HT-29 (cell line): ENCODE results near the gene PTPRN2. TPM values are rescaled to one million over a fixed set of nuclear protein-coding genes. Genes with fewer than 3 reads are reported as not detected.
A peak's percentile ranks its signal among the peaks of the same experiment; 100 is the strongest.
"Not testable (repeated sequence)": the region's sequence is repeated elsewhere in the genome, so short reads cannot be mapped to it uniquely, and the experiment has no call there.

Experiments
- DNase-seq: peaks from one replicate; pipeline ENCODE4 v3.0.0-alpha.2; 2015; ENCODE audit warnings: low spot score
- total RNA-seq: library from RNA; depleted of rRNA; stranded (reverse); fragments of >200 nt; shearing (Covaris generic); gene quantifications from 2 replicates; pipeline ENCODE4 v1.2.3, GENCODE V29; 2014

Gene PTPRN2
- total RNA-seq, 1 experiment from 2014 or later, result 1.7 TPM

DNA sequence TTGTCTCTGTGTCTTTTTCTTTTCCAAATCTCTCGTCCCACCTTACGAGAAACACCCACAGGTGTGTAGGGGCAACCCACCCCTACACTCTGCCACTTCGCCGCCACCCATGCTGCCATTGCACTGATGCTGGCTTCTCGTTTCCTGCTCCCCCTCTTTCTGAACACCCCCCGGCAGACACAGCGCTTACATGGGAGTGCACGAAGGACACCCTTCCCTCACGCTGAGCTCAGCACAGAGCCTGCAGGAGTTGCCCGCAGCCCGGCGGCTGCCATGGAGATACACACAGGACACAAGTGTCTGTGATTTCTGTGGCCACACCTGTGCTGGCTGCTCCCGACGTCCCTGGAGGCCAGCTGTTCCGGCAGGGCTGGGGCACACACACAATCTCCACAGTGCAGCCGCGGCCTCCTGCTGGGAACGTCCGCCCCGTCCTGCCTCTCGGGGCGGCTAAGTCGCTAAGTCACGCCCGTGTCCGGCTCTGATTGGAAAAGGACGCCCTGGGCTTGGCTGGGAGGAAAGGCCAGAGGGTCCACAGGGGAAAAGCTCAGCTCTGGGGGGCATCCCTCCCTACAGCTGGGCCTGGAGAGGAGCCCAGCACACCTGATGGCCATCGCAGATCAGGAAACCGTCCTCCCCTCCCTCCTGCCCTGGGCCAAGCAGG, 349.8 kb downstream of the PTPRN2 start:
- no peak for DNase-seq

- DNase-seq, result no peak
These were observed 351.2 kb downstream of the PTPRN2 start for GRCh38 chr7:158236400-158236799.

DNA sequence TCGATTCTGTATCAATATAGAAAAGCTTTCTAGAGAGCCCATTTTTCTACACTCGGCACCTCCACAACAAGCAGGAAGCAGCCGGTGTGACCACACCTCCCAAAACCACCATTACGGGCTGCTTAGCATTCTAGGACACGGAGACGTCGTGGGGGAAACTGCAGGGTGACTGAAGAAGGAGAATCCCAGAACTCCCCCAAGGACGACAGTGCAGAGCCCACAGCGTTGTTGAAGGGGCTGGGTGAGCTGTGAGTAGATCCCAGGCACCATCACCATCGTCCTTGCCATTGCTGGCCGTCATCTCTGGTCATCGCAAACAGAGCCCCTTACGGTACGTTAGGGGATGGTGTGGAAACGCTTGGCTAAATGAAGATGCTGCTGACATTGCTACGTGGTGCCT, 351.8 kb downstream of the PTPRN2 start:
- no peak for DNase-seq

DNA sequence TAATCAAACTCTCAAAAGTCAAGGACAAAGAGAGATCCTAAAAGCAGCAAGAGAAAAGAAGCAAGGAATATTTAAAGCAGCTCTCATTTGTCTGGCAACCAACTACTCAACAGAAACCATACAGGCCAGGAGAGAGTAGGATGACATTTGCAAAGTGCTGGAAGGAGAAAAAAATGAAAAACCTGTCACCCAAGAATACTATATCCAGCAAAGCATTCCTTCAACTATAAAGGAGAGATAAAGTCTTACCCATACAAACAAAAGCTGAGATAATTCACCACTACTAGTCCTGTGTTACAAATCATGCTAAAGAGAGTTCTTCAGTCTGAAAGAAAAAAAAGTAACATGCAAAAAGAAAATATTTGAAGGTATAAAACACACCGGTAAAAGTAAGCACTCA, 357.7 kb downstream of the PTPRN2 start:
- DNase-seq, result no peak

- DNase-seq, result peak; percentile 13
These were observed 358.6 kb downstream of the PTPRN2 start for GRCh38 chr7:158228986-158229385.

DNA sequence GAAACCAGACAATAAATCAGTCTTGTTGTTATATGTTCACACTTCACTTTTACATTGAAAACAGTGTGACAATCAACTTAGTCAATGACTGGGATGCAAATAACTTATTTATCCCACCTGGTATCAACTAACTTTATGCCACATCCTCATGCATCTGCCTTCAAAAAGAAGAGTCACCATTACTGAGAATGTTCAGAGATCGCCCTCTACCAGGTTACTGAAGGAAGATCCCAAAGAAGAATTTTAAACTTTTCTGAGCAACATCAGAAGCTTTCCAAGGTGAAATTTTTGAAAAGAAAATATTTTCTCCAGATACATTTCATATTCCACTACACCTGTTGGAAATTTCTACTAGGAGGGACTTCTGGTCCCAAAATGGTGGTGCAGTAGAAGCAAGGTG, 359.5 kb downstream of the PTPRN2 start:
- no peak for DNase-seq

GRCh38 chr7:158227258-158227984, 360.2 kb downstream of the PTPRN2 start:
- no peak for DNase-seq

GRCh38 chr7:158216198-158216597, 371.4 kb downstream of the PTPRN2 start:
- DNase-seq, result no peak

- DNase-seq, result no peak
These were observed 378.2 kb downstream of the PTPRN2 start for GRCh38 chr7:158209435-158209834.

DNA sequence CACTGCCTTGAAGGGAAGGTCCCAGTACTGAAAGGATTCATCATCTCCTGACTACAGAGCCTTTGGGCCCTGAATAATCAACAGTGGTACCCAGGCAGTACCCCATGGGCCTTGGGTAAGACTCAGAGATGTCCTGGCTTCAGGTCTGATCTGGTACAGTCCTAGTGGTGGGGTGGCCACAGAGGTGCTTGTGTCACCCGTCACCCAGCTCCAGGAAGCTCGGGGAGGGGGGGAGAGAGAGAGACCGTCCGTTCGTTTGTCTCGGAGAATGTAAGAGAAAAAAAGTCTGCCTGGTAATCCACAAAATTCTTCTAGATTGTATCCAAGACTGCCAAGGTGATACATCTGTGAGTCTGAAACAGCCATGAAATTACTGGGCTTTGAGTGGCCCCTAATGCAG, 381.3 kb downstream of the PTPRN2 start:
- no peak for DNase-seq

DNA sequence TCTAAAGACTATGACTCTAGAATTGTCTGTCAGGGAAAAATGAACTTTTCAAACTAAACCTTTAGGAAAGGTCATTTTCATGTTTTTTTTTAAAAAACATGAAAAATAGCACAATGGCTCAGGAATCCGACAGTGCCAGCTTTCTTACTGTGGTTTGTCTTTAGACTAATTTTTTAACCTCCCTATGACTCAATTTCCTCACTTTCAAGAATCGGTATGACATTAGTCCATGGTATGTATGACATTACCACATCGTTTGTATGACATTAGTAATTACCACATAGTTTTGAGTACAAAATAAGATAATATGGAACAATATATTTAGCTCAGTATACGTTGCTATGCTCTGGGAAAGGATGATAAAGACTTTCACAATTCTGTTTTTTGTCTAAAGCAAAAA, 383.2 kb downstream of the PTPRN2 start:
- no peak for DNase-seq

DNA sequence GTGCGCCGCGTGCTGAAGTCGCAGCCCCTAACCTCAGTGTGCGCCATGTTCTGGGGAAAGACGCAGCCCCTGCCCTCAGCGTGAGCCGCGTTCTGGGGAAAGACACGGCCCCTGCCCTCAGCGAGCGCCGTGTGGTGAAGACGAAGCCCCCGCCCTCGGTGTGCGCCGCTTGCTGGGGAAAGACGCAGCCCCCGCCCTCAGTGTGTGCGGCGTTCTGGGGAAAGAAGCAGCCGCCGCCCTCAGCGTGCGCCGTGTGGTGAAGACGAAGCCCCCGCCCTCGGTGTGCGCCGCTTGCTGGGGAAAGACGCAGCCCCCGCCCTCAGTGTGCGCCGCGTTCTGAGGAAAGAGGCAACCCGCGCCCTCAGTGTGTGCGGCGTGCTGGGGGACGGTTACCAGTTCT, 383.7 kb downstream of the PTPRN2 start:
- DNase-seq, result not testable (repeated sequence)

DNA sequence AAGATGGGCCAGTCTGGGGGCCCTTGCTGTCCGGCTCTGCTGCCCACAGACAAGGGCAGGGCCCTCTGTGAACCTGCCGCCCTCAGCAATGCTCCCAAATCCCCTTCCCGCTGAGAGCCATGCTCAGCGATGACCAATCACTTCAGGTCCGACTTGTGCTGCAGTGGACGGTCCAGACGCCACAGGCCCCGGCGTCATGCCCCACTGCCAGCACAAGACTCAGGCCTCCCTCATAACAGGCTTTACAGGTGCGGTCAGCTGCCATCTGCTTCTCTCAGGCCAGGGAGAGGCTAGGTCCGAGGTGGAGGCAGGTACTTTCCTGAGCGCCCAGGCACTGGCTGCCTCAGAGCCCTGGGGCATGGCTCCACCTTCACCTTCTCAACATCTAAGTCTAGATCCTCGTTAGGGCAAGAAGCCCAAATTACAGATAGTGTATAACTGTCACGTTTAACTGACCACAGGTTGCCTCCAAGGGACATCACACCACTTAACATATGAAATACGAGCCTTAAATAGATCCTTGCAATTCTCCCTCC, 393.2 kb downstream of the PTPRN2 start:
- no peak for DNase-seq

DNA sequence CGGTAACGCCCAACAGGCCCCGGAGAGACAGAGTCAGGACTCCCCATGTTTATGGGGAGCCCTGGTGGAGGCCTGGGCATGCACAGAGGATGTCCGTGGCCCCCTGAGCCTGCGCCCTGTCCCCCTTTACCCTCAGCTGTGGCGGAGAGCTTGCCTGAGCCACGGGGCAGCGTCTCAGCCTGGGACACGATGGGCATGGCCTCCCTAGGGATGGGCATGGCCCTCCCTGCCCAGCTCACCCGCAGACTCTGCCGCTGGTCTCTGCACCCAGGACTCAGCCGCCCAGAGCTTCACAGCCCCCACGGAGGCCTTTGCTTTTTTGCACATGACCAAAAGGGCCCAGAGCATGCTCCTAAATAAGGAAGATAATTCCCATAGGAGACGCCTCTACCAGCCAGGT, 394.2 kb downstream of the PTPRN2 start:
- DNase-seq, result no peak

- DNase-seq, result no peak
These were observed 394.7 kb downstream of the PTPRN2 start for GRCh38 chr7:158192956-158193355.

- DNase-seq, result no peak
These were observed 395.3 kb downstream of the PTPRN2 start for GRCh38 chr7:158192184-158192835.

- DNase-seq, result no peak
These were observed 396.0 kb downstream of the PTPRN2 start for GRCh38 chr7:158191671-158192070.

DNA sequence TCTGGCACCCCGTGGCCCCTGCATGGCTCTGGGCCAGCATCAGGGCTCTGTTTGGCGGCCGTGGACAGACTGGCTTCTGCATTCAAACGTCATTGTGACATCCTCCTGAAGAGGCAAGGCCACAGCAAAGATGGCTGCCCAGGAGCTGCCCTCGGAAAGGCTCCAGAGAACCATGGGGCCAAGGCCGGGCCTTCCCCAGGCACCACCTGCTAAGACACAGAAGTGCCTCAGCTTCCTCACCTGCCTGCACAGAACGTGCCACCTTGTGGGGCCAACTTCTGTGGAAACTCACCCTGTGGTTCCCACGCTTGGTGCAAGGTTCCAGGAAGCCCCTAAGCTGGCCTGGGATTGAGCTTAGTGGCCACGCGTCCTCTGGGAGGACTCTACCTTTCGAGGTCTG, 396.9 kb downstream of the PTPRN2 start:
- DNase-seq, result no peak

DNA sequence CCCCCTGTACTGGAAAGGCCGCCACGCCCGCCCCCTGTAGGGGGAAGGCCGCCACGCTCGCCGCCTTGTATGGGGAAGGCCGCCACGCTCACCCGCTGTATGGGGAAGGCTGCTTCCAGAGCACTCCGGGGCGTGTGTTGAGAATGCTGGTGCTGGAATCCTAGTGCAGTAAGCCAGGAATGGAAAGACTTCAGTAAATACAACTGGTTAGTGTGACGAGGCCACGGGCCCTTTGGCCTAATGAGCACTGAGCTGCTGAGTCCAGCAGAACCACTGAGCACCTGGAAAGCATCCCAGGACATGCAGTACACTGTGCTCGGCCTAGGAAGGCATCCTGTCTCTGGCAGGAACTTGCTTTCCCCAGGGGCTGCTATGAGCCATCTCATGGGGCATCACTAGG, 398.9 kb downstream of the PTPRN2 start:
- no peak for DNase-seq

- no peak for DNase-seq
These were observed 400.0 kb downstream of the PTPRN2 start for GRCh38 chr7:158187694-158187994.

GRCh38 chr7:158186864-158187693, 400.5 kb downstream of the PTPRN2 start:
- DNase-seq, result no peak

- DNase-seq, result no peak
These were observed 401.2 kb downstream of the PTPRN2 start for GRCh38 chr7:158186406-158186805.
